ENCODE measurements around the gene ECEL1. TPM values are rescaled to one million over a fixed set of nuclear protein-coding genes. Genes with fewer than 3 reads are reported as not detected.
"Not testable (repeated sequence)": the region's sequence is repeated elsewhere in the genome, so short reads cannot be mapped to it uniquely, and the experiment has no call there.

ECEL1 gene
- total RNA-seq, 6 experiments from 2014 or later, result 0.22 to 1.3 (median 0.83) TPM; not detected in 2

- WGBS (ENCODE audit: insufficient coverage, low coverage, low lambda C conversion rate, missing lambda C conversion rate), result 56% methylated on average over 10 of the region's 14 CpGs
- TF ChIP-seq POLR2A (IDR thresholded peaks at IDR 0.05), result no peak
- TF ChIP-seq, protein P1, sequence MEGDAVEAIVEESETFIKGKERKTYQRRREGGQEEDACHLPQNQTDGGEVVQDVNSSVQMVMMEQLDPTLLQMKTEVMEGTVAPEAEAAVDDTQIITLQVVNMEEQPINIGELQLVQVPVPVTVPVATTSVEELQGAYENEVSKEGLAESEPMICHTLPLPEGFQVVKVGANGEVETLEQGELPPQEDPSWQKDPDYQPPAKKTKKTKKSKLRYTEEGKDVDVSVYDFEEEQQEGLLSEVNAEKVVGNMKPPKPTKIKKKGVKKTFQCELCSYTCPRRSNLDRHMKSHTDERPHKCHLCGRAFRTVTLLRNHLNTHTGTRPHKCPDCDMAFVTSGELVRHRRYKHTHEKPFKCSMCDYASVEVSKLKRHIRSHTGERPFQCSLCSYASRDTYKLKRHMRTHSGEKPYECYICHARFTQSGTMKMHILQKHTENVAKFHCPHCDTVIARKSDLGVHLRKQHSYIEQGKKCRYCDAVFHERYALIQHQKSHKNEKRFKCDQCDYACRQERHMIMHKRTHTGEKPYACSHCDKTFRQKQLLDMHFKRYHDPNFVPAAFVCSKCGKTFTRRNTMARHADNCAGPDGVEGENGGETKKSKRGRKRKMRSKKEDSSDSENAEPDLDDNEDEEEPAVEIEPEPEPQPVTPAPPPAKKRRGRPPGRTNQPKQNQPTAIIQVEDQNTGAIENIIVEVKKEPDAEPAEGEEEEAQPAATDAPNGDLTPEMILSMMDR (IDR thresholded peaks at IDR 0.05), result no peak
- intact Hi-C loops (cut with DNase I), result no loop called here
- peak in 1 of 3 donors; percentile 34 for DNase-seq
- H3K27me3 ChIP-seq, result no peaks in the 10 kb centered on the region
- H3K36me3 ChIP-seq, result no peaks in the 10 kb centered on the region
- H3K27ac ChIP-seq, result no peak overlapping the region
- no peak for ATAC-seq
- H3K4me1 ChIP-seq, result no peaks in the 10 kb centered on the region
- no peak overlapping the region for H3K4me3 ChIP-seq
- H3K9me3 ChIP-seq, result no peaks in the 10 kb centered on the region
Observed at GRCh38 chr2:232534940-232535651, 47.5 kb upstream of the ECEL1 start.

- ATAC-seq (no peak), DNase-seq (peak in 1 of 3 donors; percentile 33)
- 75% methylated on average over 4 of the region's 13 CpGs for WGBS (ENCODE audit: insufficient coverage, low coverage, low lambda C conversion rate, missing lambda C conversion rate)
- TF ChIP-seq, protein P1 (IDR thresholded peaks at IDR 0.05), result no peak
- no peak for TF ChIP-seq POLR2A (IDR thresholded peaks at IDR 0.05)
- Histone ChIP-seq H3K36me3 (no peaks in the 10 kb centered on the region), H3K27me3 (no peaks in the 10 kb centered on the region), H3K4me1 (no peaks in the 10 kb centered on the region), H3K4me3 (no peak overlapping the region), H3K9me3 (no peaks in the 10 kb centered on the region), H3K27ac (no peak overlapping the region)
- intact Hi-C loops (cut with DNase I), result no loop called here
Observed at GRCh38 chr2:232533944-232534710, 46.5 kb upstream of the ECEL1 start.

DNA sequence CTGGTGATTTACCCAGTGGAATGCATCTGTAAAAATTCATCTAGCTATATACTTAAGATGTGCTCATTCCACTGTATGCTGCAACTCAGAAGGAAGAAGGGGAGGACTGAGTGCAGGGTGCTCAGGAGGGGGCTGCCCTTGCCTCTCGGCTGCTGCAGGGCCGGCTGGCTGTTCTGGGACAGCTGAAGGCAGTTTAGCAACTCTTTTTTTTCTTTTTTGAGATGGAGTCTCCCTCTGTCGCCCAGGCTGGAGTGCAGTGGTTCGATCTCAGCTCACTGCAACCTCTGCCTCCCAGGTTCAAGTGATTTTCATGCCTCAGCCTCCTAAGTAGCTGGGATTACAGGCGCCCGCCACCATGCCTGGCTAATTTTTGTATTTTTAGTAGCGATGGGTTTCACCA lies 45.2 kb upstream of the ECEL1 start:
- WGBS (ENCODE audit: insufficient coverage, low coverage, low lambda C conversion rate, missing lambda C conversion rate), result 69% methylated on average over 2 of the region's 7 CpGs
- H3K27me3 ChIP-seq; H3K4me3 ChIP-seq; intact Hi-C loops (cut with DNase I); ATAC-seq; H3K27ac ChIP-seq; H3K9me3 ChIP-seq; H3K4me1 ChIP-seq; H3K36me3 ChIP-seq: not testable (repeated sequence)
- DNase-seq, result peak in 1 of 3 donors; percentile 7

GRCh38 chr2:232532419-232532818 lies 44.8 kb upstream of the ECEL1 start:
- peak in 2 of 3 donors; percentile 10 to 32 for DNase-seq
- Histone ChIP-seq H3K27me3 (no peaks in the 10 kb centered on the region), H3K36me3 (no peaks in the 10 kb centered on the region), H3K9me3 (no peaks in the 10 kb centered on the region), H3K4me3 (no peak overlapping the region), H3K4me1 (no peaks in the 10 kb centered on the region), H3K27ac (no peak overlapping the region)
- ATAC-seq, result no peak
- intact Hi-C loops (cut with DNase I), result no loop called here
- TF ChIP-seq, protein P1 (IDR thresholded peaks at IDR 0.05), result no peak
- TF ChIP-seq POLR2A (IDR thresholded peaks at IDR 0.05), result no peak
- 69% methylated on average over 8 of the region's 9 CpGs for WGBS (ENCODE audit: insufficient coverage, low coverage, low lambda C conversion rate, missing lambda C conversion rate)

Data from right lobe of liver (tissue), 6 donors.